Liver (tissue), 9 donors: ENCODE measurements around the gene EBPL. TPM values are rescaled to one million over a fixed set of nuclear protein-coding genes. Genes with fewer than 3 reads are reported as not detected.
A peak's percentile ranks its signal among the peaks of the same experiment; 100 is the strongest.

ENCODE experiments used
- DNase-seq: peaks from one replicate; pipeline ENCODE4 v3.0.0-alpha.2; 2017; ENCODE audit warnings: low spot score
- H3K27ac ChIP-seq, 2 donors: one replicate each; pipeline ENCODE4 v1.7.0; 2013; ENCODE audit warnings: inconsistent platforms in 2 of 2, low read length in 2 of 2, control low read depth in 1 of 2, low read depth in 1 of 2, mild to moderate bottlenecking in 1 of 2
- H3K27me3 ChIP-seq, 4 donors: one replicate each; pipeline versions ENCODE4 v1.6.1 to v1.7.0; 2013; ENCODE audit warnings: low read length in 3 of 4, inconsistent platforms in 1 of 4, mild to moderate bottlenecking in 1 of 4, moderate library complexity in 1 of 4; ENCODE audit not compliant: control insufficient read depth in 4 of 4, insufficient read depth in 4 of 4
- H3K36me3 ChIP-seq, 4 donors: one replicate each; pipeline versions ENCODE4 v1.6.1 to v1.7.0; 2013; ENCODE audit warnings: low read length in 3 of 4, mild to moderate bottlenecking in 3 of 4, low read depth in 1 of 4, moderate library complexity in 1 of 4; ENCODE audit not compliant: control insufficient read depth in 4 of 4, insufficient read depth in 3 of 4
- H3K4me1 ChIP-seq, 4 donors: one replicate each; pipeline versions ENCODE4 v1.6.1 to v1.7.0; 2013; ENCODE audit warnings: low read length in 3 of 4, mild to moderate bottlenecking in 3 of 4, moderate library complexity in 1 of 4; ENCODE audit not compliant: control insufficient read depth in 4 of 4, insufficient read depth in 4 of 4
- H3K4me3 ChIP-seq, 3 donors: one replicate each; pipeline versions ENCODE4 v1.6.1 to v1.7.0; 2013; ENCODE audit warnings: low read length in 3 of 3, control low read depth in 1 of 3, low read depth in 1 of 3, mild to moderate bottlenecking in 1 of 3
- H3K9ac ChIP-seq, 2 donors: one replicate each; pipeline ENCODE4 v1.7.0; 2013; ENCODE audit warnings: low read length in 2 of 2, mild to moderate bottlenecking in 2 of 2, moderate library complexity in 2 of 2, control low read depth in 1 of 2, low read depth in 1 of 2
- H3K9me3 ChIP-seq, 4 donors: one replicate each; pipeline versions ENCODE4 v1.6.1 to v1.7.0; 2013; ENCODE audit warnings: low read length in 3 of 4; ENCODE audit not compliant: control insufficient read depth in 4 of 4
- EGR1 ChIP-seq, 2 donors: IDR thresholded peaks; 2 replicates each; pipeline ENCODE4 v1.6.1; 2016 to 2018; ENCODE audit warnings: antibody characterized with exemption in 2 of 2, low read depth in 2 of 2
- FOXA1 ChIP-seq: IDR thresholded peaks from 2 replicates; pipeline ENCODE4 v1.6.1; 2016; ENCODE audit warnings: antibody characterized with exemption
- FOXA2 ChIP-seq: IDR thresholded peaks from 2 replicates; pipeline ENCODE4 v1.6.1; 2016; ENCODE audit warnings: antibody characterized with exemption
- GABPA ChIP-seq, 2 donors: IDR thresholded peaks in 1 of 2; conservative IDR thresholded peaks in 1 of 2; 2 replicates each; pipeline ENCODE4 v1.6.1; 2016; ENCODE audit warnings: antibody characterized with exemption in 2 of 2, mild to moderate bottlenecking in 1 of 2, moderate library complexity in 1 of 2
- HNF4A ChIP-seq, 2 donors: conservative IDR thresholded peaks; 2 replicates each; pipeline ENCODE4 v1.6.1; 2016; ENCODE audit warnings: antibody characterized with exemption in 2 of 2, mild to moderate bottlenecking in 2 of 2
- HNF4G ChIP-seq: IDR thresholded peaks from 2 replicates; pipeline ENCODE4 v1.6.1; 2016; ENCODE audit warnings: antibody characterized with exemption
- JUND ChIP-seq, 2 donors: IDR thresholded peaks; 2 replicates each; pipeline ENCODE4 v1.6.1; 2016; ENCODE audit warnings: antibody characterized with exemption in 2 of 2
- NR2F2 ChIP-seq: IDR thresholded peaks from 2 replicates; pipeline ENCODE4 v1.6.1; 2016; ENCODE audit warnings: antibody characterized with exemption
- RAD21 ChIP-seq, 2 donors: IDR thresholded peaks; 2 replicates each; pipeline ENCODE4 v1.6.1; 2016; ENCODE audit warnings: antibody characterized with exemption in 2 of 2, mild to moderate bottlenecking in 2 of 2
- RXRA ChIP-seq, 2 donors: IDR thresholded peaks; 2 replicates each; pipeline ENCODE4 v1.6.1; 2017 to 2018; ENCODE audit warnings: antibody characterized with exemption in 2 of 2, mild to moderate bottlenecking in 1 of 2
- SP1 ChIP-seq: IDR thresholded peaks from 2 replicates; pipeline ENCODE4 v1.6.1; 2018; ENCODE audit warnings: antibody characterized with exemption, mild to moderate bottlenecking
- TAF1 ChIP-seq: conservative IDR thresholded peaks from 2 replicates; pipeline ENCODE4 v1.6.1; 2016; ENCODE audit warnings: antibody characterized with exemption, mild to moderate bottlenecking
- YY1 ChIP-seq: IDR thresholded peaks from 2 replicates; pipeline ENCODE4 v1.6.1; 2016; ENCODE audit warnings: antibody characterized with exemption, mild to moderate bottlenecking
- WGBS: extraction: QIAGEN DNeasy Blood & Tissue Kit; methylation state at CpG from one replicate; pipeline ENCODE4 v1.1.7; 2013; 5-methylcytosine and 5-hydroxymethylcytosine counted together
- polyA plus RNA-seq, 2 donors: library from polyadenylated mRNA; stranded (reverse) in 1 of 2; unstranded in 1 of 2; fragments of 200-250 nt in 1 of 2; fragments of >200 nt in 1 of 2; fragmentation: Nextera tagmentation in 1 of 2; extraction: Ambion mirVana in 1 of 2; gene quantifications; one replicate each; pipeline versions ENCODE4 v1.2.1 to v1.2.3, GENCODE V29; 2013 to 2015
- total RNA-seq, 2 donors: library from RNA; depleted of rRNA; stranded (reverse); fragments of >200 nt; gene quantifications; one replicate each; pipeline ENCODE4 v1.2.3, GENCODE V29; 2014
- TF ChIP-seq, protein P1 (sequence below): IDR thresholded peaks from 2 replicates; pipeline ENCODE4 v1.6.1; 2016; ENCODE audit warnings: antibody characterized with exemption, mild to moderate bottlenecking
- TF ChIP-seq, protein P2 (sequence below): fragments of 150-350 bp; IDR thresholded peaks from 2 replicates; pipeline ENCODE4 v1.5.1; 2017; ENCODE audit warnings: improper control_type of control experiment, low read depth, low read length; ENCODE audit not compliant: missing input control
- TF ChIP-seq, protein P3 (sequence below): IDR thresholded peaks from 2 replicates; pipeline ENCODE4 v1.6.1; 2016; ENCODE audit warnings: antibody characterized with exemption
- TF ChIP-seq, protein P4 (sequence below): IDR thresholded peaks from 2 replicates; pipeline ENCODE4 v1.6.1; 2016; ENCODE audit warnings: antibody characterized with exemption
- TF ChIP-seq, protein P5 (sequence below): IDR thresholded peaks from 2 replicates; pipeline ENCODE4 v1.6.1; 2016; ENCODE audit warnings: antibody characterized with exemption
- donor health status: healthy.
- donor health status: healthy.
- donor health status: healthy.
- donor health status: healthy.
- donor health status: healthy.

The EBPL gene
- total and polyA plus RNA-seq, 4 donors, result 44.3 to 122 (median 50.7) TPM

DNA sequence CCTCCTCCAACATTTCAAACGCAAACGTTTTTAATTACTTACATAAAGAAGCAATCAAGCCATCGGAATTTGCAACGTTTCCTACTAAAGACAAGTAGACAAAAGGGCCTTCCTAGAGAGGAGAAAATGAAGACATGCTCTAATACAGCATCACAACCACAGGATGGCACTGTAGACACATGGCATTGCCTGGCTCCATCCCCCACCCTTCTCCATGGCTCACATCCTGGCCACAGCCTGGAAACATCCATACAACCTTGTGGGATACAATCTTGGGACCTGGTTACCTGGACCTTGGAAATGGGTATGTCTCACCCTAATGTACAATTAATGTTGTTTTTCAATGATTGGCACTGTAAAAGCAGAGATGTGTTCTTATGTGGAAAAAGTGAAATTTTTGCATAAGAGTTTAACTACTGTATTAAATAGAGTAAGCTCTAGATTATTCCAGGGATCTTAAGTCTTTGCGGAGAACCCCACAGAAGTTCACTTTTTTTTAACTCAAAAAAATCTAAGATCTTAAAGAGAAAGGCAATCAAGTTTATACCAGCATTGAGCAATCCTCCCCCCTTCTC, 21.5 kb downstream of the EBPL start:
- Histone ChIP-seq H3K4me3 (no peak overlapping the region), H3K36me3 (peaks cover 3 to 18% (median 7%) of the 10 kb centered on the region in 4 donors), H3K27me3 (no peaks in the 10 kb centered on the region), H3K4me1 (peaks cover 0 to 9% (median 9%) of the 10 kb centered on the region in 4 donors), H3K9ac (no peak overlapping the region), H3K9me3 (no peaks in the 10 kb centered on the region), H3K27ac (no peak overlapping the region)
- peak in 1 of 2 donors; percentile 22 for TF ChIP-seq RXRA (IDR thresholded peaks at IDR 0.05)
- TF ChIP-seq YY1, result no peak
- TF ChIP-seq, protein P1, sequence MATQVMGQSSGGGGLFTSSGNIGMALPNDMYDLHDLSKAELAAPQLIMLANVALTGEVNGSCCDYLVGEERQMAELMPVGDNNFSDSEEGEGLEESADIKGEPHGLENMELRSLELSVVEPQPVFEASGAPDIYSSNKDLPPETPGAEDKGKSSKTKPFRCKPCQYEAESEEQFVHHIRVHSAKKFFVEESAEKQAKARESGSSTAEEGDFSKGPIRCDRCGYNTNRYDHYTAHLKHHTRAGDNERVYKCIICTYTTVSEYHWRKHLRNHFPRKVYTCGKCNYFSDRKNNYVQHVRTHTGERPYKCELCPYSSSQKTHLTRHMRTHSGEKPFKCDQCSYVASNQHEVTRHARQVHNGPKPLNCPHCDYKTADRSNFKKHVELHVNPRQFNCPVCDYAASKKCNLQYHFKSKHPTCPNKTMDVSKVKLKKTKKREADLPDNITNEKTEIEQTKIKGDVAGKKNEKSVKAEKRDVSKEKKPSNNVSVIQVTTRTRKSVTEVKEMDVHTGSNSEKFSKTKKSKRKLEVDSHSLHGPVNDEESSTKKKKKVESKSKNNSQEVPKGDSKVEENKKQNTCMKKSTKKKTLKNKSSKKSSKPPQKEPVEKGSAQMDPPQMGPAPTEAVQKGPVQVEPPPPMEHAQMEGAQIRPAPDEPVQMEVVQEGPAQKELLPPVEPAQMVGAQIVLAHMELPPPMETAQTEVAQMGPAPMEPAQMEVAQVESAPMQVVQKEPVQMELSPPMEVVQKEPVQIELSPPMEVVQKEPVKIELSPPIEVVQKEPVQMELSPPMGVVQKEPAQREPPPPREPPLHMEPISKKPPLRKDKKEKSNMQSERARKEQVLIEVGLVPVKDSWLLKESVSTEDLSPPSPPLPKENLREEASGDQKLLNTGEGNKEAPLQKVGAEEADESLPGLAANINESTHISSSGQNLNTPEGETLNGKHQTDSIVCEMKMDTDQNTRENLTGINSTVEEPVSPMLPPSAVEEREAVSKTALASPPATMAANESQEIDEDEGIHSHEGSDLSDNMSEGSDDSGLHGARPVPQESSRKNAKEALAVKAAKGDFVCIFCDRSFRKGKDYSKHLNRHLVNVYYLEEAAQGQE, result no peak
- TF ChIP-seq, protein P2, sequence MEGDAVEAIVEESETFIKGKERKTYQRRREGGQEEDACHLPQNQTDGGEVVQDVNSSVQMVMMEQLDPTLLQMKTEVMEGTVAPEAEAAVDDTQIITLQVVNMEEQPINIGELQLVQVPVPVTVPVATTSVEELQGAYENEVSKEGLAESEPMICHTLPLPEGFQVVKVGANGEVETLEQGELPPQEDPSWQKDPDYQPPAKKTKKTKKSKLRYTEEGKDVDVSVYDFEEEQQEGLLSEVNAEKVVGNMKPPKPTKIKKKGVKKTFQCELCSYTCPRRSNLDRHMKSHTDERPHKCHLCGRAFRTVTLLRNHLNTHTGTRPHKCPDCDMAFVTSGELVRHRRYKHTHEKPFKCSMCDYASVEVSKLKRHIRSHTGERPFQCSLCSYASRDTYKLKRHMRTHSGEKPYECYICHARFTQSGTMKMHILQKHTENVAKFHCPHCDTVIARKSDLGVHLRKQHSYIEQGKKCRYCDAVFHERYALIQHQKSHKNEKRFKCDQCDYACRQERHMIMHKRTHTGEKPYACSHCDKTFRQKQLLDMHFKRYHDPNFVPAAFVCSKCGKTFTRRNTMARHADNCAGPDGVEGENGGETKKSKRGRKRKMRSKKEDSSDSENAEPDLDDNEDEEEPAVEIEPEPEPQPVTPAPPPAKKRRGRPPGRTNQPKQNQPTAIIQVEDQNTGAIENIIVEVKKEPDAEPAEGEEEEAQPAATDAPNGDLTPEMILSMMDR, result peak; percentile 63
- TF ChIP-seq TAF1, result no peak
- TF ChIP-seq GABPA (IDR thresholded peaks at IDR 0.05 in 1 of 2, conservative IDR thresholded peaks at IDR 0.05 in 1 of 2), result no peak
- no peak for TF ChIP-seq HNF4G
- TF ChIP-seq SP1, result no peak
- TF ChIP-seq NR2F2, result no peak
- TF ChIP-seq, protein P3, sequence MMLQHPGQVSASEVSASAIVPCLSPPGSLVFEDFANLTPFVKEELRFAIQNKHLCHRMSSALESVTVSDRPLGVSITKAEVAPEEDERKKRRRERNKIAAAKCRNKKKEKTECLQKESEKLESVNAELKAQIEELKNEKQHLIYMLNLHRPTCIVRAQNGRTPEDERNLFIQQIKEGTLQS, result no peak
- no peak for TF ChIP-seq JUND (IDR thresholded peaks at IDR 0.05)
- TF ChIP-seq, protein P4, sequence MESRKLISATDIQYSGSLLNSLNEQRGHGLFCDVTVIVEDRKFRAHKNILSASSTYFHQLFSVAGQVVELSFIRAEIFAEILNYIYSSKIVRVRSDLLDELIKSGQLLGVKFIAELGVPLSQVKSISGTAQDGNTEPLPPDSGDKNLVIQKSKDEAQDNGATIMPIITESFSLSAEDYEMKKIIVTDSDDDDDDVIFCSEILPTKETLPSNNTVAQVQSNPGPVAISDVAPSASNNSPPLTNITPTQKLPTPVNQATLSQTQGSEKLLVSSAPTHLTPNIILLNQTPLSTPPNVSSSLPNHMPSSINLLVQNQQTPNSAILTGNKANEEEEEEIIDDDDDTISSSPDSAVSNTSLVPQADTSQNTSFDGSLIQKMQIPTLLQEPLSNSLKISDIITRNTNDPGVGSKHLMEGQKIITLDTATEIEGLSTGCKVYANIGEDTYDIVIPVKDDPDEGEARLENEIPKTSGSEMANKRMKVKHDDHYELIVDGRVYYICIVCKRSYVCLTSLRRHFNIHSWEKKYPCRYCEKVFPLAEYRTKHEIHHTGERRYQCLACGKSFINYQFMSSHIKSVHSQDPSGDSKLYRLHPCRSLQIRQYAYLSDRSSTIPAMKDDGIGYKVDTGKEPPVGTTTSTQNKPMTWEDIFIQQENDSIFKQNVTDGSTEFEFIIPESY, result no peak
- TF ChIP-seq, protein P5, sequence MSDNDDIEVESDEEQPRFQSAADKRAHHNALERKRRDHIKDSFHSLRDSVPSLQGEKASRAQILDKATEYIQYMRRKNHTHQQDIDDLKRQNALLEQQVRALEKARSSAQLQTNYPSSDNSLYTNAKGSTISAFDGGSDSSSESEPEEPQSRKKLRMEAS, result no peak
- peak; percentile 90 to 98 for TF ChIP-seq RAD21 (IDR thresholded peaks at IDR 0.05)
- TF ChIP-seq FOXA2, result no peak
- TF ChIP-seq FOXA1, result no peak
- no peak for TF ChIP-seq EGR1 (IDR thresholded peaks at IDR 0.05; ENCODE audit: low read depth in 2 of 2)
- TF ChIP-seq HNF4A (conservative IDR thresholded peaks at IDR 0.05), result no peak
- DNase-seq, result no peak
- 68% methylated on average over 5 of the region's 5 CpGs for WGBS
